ENCODE results near the gene PARP11. TPM values are rescaled to one million over a fixed set of nuclear protein-coding genes. Genes with fewer than 3 reads are reported as not detected.

The PARP11 gene
- total RNA-seq, 1 donor from 2014 or later: 10.4 TPM

DNA sequence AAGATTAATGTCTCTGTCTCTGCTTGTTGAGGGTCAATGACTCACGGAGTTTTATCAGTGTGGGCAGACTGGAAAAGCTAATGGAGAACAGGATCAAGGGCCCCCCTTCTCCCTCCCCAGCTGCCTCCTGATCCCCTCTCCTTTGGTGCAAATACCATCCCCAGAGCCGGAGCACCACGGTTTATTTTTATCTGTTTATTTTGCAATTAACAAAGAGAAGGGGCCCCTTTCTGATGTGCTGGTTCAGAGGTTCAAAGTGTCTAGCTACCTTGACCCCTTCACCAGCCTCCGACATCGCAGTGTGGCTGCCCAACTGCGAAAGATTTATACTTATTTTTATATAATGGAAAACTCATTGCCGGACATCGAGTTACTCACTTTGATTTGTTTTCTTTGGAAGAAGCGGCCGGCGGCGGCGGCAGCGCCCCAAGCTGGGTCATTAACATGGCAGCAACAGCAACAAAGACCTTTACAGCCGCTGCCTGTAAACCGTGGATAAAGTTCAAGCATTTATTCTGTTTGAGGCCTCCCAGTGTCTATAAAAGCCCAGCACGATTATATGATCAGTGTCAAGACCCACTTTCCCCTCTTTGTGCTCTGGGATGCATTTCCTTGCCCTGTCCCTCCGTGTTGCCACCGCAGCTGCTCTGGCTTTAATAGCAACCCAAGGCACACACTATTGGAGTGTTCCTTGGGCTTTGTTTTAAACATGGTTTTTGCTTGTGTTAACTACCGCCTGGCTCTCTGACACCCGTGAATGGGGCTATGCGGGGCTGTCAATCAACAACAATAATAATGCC, 47.4 kb upstream of the PARP11 start:
- FAIRE-seq: no peak

GRCh38 chr12:3913278-3913677, 40.1 kb upstream of the PARP11 start:
- Histone ChIP-seq H3K4me3 (ENCODE audit: insufficient read depth, low read depth, low read length) (no peak overlapping the region), H2AFZ (ENCODE audit: low read depth, low read length) (no peak overlapping the region), H3K79me2 (ENCODE audit: insufficient read depth, low read length) (no peaks in the 10 kb centered on the region), H3K9ac (ENCODE audit: low read length) (no peak overlapping the region), H3K36me3 (ENCODE audit: insufficient read depth, low read length) (no peaks in the 10 kb centered on the region), H3K4me2 (ENCODE audit: low read length) (no peak overlapping the region), H4K20me1 (ENCODE audit: insufficient read depth, low read length) (no peaks in the 10 kb centered on the region), H3K4me1 (ENCODE audit: insufficient read depth, low read length) (no peaks in the 10 kb centered on the region), H3K27ac (ENCODE audit: low read depth, low read length) (no peak overlapping the region), H3K27me3 (ENCODE audit: insufficient read depth, low read length) (no peaks in the 10 kb centered on the region), H3K9me3 (ENCODE audit: insufficient read depth, low read depth, low read length) (peaks cover 4% of the 10 kb centered on the region)
- no peak overlapping the region for H3K27ac Mint-ChIP-seq (ENCODE audit: unreplicated experiment)
- peaks cover 12% of the 10 kb centered on the region for H3K4me1 Mint-ChIP-seq (ENCODE audit: low read depth, unreplicated experiment)
- DNase-seq (ENCODE audit: low read depth): no peak
- no peak for FAIRE-seq
- peaks cover 11% of the 10 kb centered on the region for H3K9me3 Mint-ChIP-seq (ENCODE audit: unreplicated experiment)
- no peak for TF ChIP-seq EZH2 (IDR thresholded peaks at IDR 0.05; ENCODE audit: insufficient read depth, low read length)
- TF ChIP-seq, protein P1, sequence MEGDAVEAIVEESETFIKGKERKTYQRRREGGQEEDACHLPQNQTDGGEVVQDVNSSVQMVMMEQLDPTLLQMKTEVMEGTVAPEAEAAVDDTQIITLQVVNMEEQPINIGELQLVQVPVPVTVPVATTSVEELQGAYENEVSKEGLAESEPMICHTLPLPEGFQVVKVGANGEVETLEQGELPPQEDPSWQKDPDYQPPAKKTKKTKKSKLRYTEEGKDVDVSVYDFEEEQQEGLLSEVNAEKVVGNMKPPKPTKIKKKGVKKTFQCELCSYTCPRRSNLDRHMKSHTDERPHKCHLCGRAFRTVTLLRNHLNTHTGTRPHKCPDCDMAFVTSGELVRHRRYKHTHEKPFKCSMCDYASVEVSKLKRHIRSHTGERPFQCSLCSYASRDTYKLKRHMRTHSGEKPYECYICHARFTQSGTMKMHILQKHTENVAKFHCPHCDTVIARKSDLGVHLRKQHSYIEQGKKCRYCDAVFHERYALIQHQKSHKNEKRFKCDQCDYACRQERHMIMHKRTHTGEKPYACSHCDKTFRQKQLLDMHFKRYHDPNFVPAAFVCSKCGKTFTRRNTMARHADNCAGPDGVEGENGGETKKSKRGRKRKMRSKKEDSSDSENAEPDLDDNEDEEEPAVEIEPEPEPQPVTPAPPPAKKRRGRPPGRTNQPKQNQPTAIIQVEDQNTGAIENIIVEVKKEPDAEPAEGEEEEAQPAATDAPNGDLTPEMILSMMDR (IDR thresholded peaks at IDR 0.05; ENCODE audit: insufficient read depth, low read depth, low read length): no peak
- H3K27me3 Mint-ChIP-seq (ENCODE audit: low read depth, unreplicated experiment): peaks cover 3% of the 10 kb centered on the region
- peaks cover 5% of the 10 kb centered on the region for H3K36me3 Mint-ChIP-seq (ENCODE audit: low read depth, unreplicated experiment)
- no peak overlapping the region for H3K4me3 Mint-ChIP-seq (ENCODE audit: unreplicated experiment)

More for the DNA sequence above, 47.4 kb upstream of the PARP11 start:
- Mint-ChIP-seq H3K27ac (ENCODE audit: unreplicated experiment) (no peak overlapping the region), H3K9me3 (ENCODE audit: unreplicated experiment) (peaks cover under 1% of the 10 kb centered on the region), H3K4me3 (ENCODE audit: unreplicated experiment) (no peak overlapping the region), H3K36me3 (ENCODE audit: low read depth, unreplicated experiment) (no peaks in the 10 kb centered on the region), H3K4me1 (ENCODE audit: low read depth, unreplicated experiment) (peaks cover 10% of the 10 kb centered on the region), H3K27me3 (ENCODE audit: low read depth, unreplicated experiment) (peaks cover 4% of the 10 kb centered on the region)
- Histone ChIP-seq H3K27ac (ENCODE audit: low read depth, low read length) (no peak overlapping the region), H3K4me2 (ENCODE audit: low read length) (peak overlapping the region; percentile 50), H4K20me1 (ENCODE audit: insufficient read depth, low read length) (no peaks in the 10 kb centered on the region), H3K4me1 (ENCODE audit: insufficient read depth, low read length) (peaks cover 9% of the 10 kb centered on the region), H3K4me3 (ENCODE audit: insufficient read depth, low read depth, low read length) (no peak overlapping the region), H3K36me3 (ENCODE audit: insufficient read depth, low read length) (no peaks in the 10 kb centered on the region), H2AFZ (ENCODE audit: low read depth, low read length) (peak overlapping the region; percentile 34), H3K27me3 (ENCODE audit: insufficient read depth, low read length) (peaks cover 8% of the 10 kb centered on the region), H3K79me2 (ENCODE audit: insufficient read depth, low read length) (no peaks in the 10 kb centered on the region), H3K9ac (ENCODE audit: low read length) (no peak overlapping the region), H3K9me3 (ENCODE audit: insufficient read depth, low read depth, low read length) (no peaks in the 10 kb centered on the region)
- DNase-seq (ENCODE audit: low read depth): peak; percentile 26
- TF ChIP-seq, protein P1 (IDR thresholded peaks at IDR 0.05; ENCODE audit: insufficient read depth, low read depth, low read length): no peak
- no peak for TF ChIP-seq EZH2 (IDR thresholded peaks at IDR 0.05; ENCODE audit: insufficient read depth, low read length)

DNA sequence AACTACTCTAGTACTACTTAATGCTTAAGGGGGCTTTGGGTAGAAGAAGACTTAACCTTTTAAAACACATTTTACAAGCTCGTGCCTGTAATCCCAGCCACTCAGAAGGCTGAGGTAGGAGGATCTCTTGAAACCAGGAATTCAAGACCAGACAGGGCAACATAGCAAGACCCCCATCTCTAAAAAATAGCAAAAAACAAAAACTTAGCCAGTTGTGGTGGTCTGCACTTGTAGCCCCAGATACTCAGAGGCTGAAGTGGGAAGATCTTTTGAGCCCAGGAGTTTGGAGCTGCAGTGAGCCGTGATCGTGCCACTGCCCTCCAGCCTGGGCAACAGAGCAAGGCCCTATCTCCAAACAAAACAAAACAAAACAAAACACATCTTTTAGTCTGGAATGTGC, 39.7 kb upstream of the PARP11 start:
- Mint-ChIP-seq H3K36me3 (ENCODE audit: low read depth, unreplicated experiment) (peaks cover 5% of the 10 kb centered on the region), H3K9me3 (ENCODE audit: unreplicated experiment) (peaks cover 11% of the 10 kb centered on the region), H3K27me3 (ENCODE audit: low read depth, unreplicated experiment) (peaks cover 3% of the 10 kb centered on the region), H3K4me1 (ENCODE audit: low read depth, unreplicated experiment) (peaks cover 16% of the 10 kb centered on the region), H3K27ac (ENCODE audit: unreplicated experiment) (no peak overlapping the region), H3K4me3 (ENCODE audit: unreplicated experiment) (no peak overlapping the region)
- H3K79me2 ChIP-seq (ENCODE audit: insufficient read depth, low read length): no peaks in the 10 kb centered on the region
- H3K4me1 ChIP-seq (ENCODE audit: insufficient read depth, low read length): no peaks in the 10 kb centered on the region
- TF ChIP-seq, protein P1 (IDR thresholded peaks at IDR 0.05; ENCODE audit: insufficient read depth, low read depth, low read length): no peak
- TF ChIP-seq EZH2 (IDR thresholded peaks at IDR 0.05; ENCODE audit: insufficient read depth, low read length): no peak
- H3K4me3 ChIP-seq (ENCODE audit: insufficient read depth, low read depth, low read length): no peak overlapping the region
- FAIRE-seq: no peak
- H2AFZ ChIP-seq (ENCODE audit: low read depth, low read length): no peak overlapping the region
- no peak overlapping the region for H3K4me2 ChIP-seq (ENCODE audit: low read length)
- no peak overlapping the region for H3K27ac ChIP-seq (ENCODE audit: low read depth, low read length)
- no peaks in the 10 kb centered on the region for H3K36me3 ChIP-seq (ENCODE audit: insufficient read depth, low read length)
- H3K9me3 ChIP-seq (ENCODE audit: insufficient read depth, low read depth, low read length): peaks cover 4% of the 10 kb centered on the region
- no peaks in the 10 kb centered on the region for H3K27me3 ChIP-seq (ENCODE audit: insufficient read depth, low read length)
- no peak for DNase-seq (ENCODE audit: low read depth)
- H3K9ac ChIP-seq (ENCODE audit: low read length): no peak overlapping the region
- no peaks in the 10 kb centered on the region for H4K20me1 ChIP-seq (ENCODE audit: insufficient read depth, low read length)
